PC-9 (cell line): Measurements from ENCODE around the gene MT2A. TPM values are rescaled to one million over a fixed set of nuclear protein-coding genes. Genes with fewer than 3 reads are reported as not detected.
A peak's percentile ranks its signal among the peaks of the same experiment; 100 is the strongest.

Experiments used
- BruUV-seq: library from RNA; stranded (reverse); fragments of 400-500 nt; replicated peaks from 2 replicates; lab custom pipeline; 2021; lab: Mats Ljungman, UMichigan
- CTCF ChIA-PET: fragments of 300-600 bp; sonication (Branson Sonifier 250); formaldehyde crosslinking; loops from one replicate; lab custom pipeline; 2022; ENCODE audit warnings: antibody characterized with exemption; lab: Charles Lee
- POLR2A ChIA-PET: fragments of 300-600 bp; sonication (Branson Sonifier 250); formaldehyde crosslinking; loops from one replicate; lab custom pipeline; 2022; ENCODE audit warnings: antibody characterized with exemption; ENCODE audit not compliant: unreplicated experiment; lab: Charles Lee
- DNase-seq, 2 experiments: peaks; one replicate each; pipeline versions ENCODE4 v3.0.0 to v3.0.0-alpha.2; 2015 to 2022; ENCODE audit warnings: mixed read lengths in 1 of 2
- H2AFZ ChIP-seq: fragments of 200-600 bp; sonication (generic); 2 replicates; pipeline ENCODE4 v1.8.1; 2017; ENCODE audit warnings: antibody characterized with exemption
- H3F3A ChIP-seq: fragments of 200-600 bp; sonication (generic); 2 replicates; pipeline ENCODE4 v1.8.1; 2017; ENCODE audit warnings: antibody characterized with exemption, mild to moderate bottlenecking, low read depth; ENCODE audit not compliant: insufficient read depth
- H3K27ac ChIP-seq: fragments of 200-600 bp; sonication (generic); 2 replicates; pipeline ENCODE4 v1.6.1; 2016; ENCODE audit warnings: mixed run types
- H3K27me3 ChIP-seq: fragments of 200-600 bp; sonication (generic); 2 replicates; pipeline ENCODE4 v1.6.1; 2016; ENCODE audit warnings: low read depth, mixed run types; ENCODE audit not compliant: insufficient read depth
- H3K36me3 ChIP-seq: fragments of 200-600 bp; sonication (generic); 2 replicates; pipeline ENCODE4 v1.6.1; 2016; ENCODE audit warnings: low read depth, mixed run types
- H3K4me1 ChIP-seq: fragments of 200-600 bp; sonication (generic); replicated peaks from 2 replicates; pipeline ENCODE4 v1.6.1; 2016; ENCODE audit warnings: mixed run types; ENCODE audit not compliant: insufficient read depth
- H3K4me2 ChIP-seq: fragments of 200-600 bp; sonication (generic); 2 replicates; pipeline ENCODE4 v1.6.1; 2017; ENCODE audit warnings: mixed run types
- H3K4me3 ChIP-seq: fragments of 200-600 bp; sonication (generic); 2 replicates; pipeline ENCODE4 v1.6.1; 2016; ENCODE audit warnings: mixed run types
- H3K79me2 ChIP-seq: fragments of 200-600 bp; sonication (generic); 2 replicates; pipeline ENCODE4 v1.6.1; 2017; ENCODE audit warnings: low read depth, mixed run types
- H3K9me2 ChIP-seq: fragments of 200-600 bp; sonication (generic); 2 replicates; pipeline ENCODE4 v1.8.1; 2017; ENCODE audit warnings: mild to moderate bottlenecking; ENCODE audit not compliant: insufficient read depth
- H3K9me3 ChIP-seq: fragments of 200-600 bp; sonication (generic); 2 replicates; pipeline ENCODE4 v1.8.1; 2016; ENCODE audit warnings: low read depth; ENCODE audit not compliant: insufficient read depth
- H4K20me1 ChIP-seq: fragments of 200-600 bp; sonication (generic); 2 replicates; pipeline ENCODE4 v1.8.1; 2017; ENCODE audit not compliant: insufficient read depth
- CTCF ChIP-seq: fragments of 200-600 bp; sonication (generic); conservative IDR thresholded peaks from 2 replicates; pipeline ENCODE4 v1.6.1; 2017; ENCODE audit warnings: mixed run types, antibody characterized with exemption, mild to moderate bottlenecking, moderate library complexity
- EZH2 ChIP-seq: fragments of 200-600 bp; sonication (generic); IDR thresholded peaks from 2 replicates; pipeline ENCODE4 v1.8.0; 2017; ENCODE audit warnings: antibody characterized with exemption, low read depth
- intact Hi-C: fragments of 100-400 bp; cut with micrococcal nuclease; formaldehyde crosslinking; loops from one replicate; pipeline ENCODE4 v1.10.0; 2022; ENCODE audit not compliant: unreplicated experiment
- total RNA-seq: library from RNA; stranded (reverse); gene quantifications from 2 replicates; pipeline ENCODE4 v1.2.3, GENCODE V29; 2021

Gene MT2A
- total RNA-seq, 1 experiment from 2014 or later, result 203 TPM

DNA sequence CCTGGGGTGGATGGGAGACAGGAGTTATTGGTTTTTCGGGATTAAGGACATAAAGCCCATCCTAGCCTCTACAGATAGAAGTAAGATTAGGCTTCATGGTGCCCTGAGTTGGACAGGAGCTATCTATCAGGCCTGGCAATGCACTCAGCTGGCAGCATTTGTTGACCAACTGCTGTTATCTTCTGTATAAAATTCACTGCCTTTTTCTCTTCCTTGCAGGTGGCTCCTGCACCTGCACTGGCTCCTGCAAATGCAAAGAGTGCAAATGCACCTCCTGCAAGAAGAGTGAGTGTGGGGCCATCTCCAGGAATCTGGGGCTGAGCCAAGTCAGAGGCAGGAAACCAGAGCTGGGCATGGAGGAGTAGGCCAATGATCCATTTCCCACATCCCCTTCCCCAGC, 30.7 kb downstream of the MT2A start:
- Histone ChIP-seq H3K36me3 (no peaks in the 10 kb centered on the region), H3K27me3 (no peaks in the 10 kb centered on the region), H3K79me2 (no peaks in the 10 kb centered on the region), H3K4me3 (no peak overlapping the region), H3K4me2 (peak overlapping the region; percentile 11; the same call in 1 of the 2 replicates), H3K9me2 (no peaks in the 10 kb centered on the region), H3K4me1 (peaks cover 47% of the 10 kb centered on the region), H4K20me1 (no peaks in the 10 kb centered on the region), H3K27ac (no peak overlapping the region), H3F3A (peaks cover 24% of the 10 kb centered on the region), H2AFZ (no peak overlapping the region), H3K9me3 (no peaks in the 10 kb centered on the region)
- BruUV-seq, result TSS peak; percentile 84
- POLR2A ChIA-PET, result no interaction called here
- CTCF ChIA-PET, result no interaction called here
- intact Hi-C loops, result no loop called here
- no peak for TF ChIP-seq EZH2
- no peak for TF ChIP-seq CTCF
- DNase-seq, result no peak

DNA sequence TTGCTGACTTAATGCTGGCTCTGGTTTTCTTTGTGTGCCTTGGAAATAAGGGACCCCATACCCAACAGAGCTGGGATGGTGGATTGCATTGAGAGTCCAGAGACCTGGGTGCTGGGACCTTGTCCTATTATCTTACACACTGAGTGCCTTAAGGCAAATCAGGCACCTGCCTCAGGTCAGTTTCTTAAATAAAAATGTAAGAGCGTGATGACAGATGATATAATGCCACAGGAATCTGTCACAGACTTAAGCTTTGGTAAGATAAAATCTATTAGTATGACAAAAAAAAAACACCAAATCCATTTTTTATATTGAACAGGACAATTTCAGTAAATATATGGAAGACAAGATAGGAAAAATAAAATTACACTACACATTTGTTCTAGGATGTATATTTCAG, 31.7 kb downstream of the MT2A start:
- H3K36me3 ChIP-seq, result no peaks in the 10 kb centered on the region
- ChIA-PET CTCF (interaction anchor here (0.6 kb wide), 1 partner anchor 32 kb away, joined by 3 read pairs; the partner anchor contains the start of gene MT2A), POLR2A (no interaction called here)
- peak in 1 of 2 experiments; percentile 80 for DNase-seq
- H3K79me2 ChIP-seq, result no peaks in the 10 kb centered on the region
- H3K9me3 ChIP-seq, result no peaks in the 10 kb centered on the region
- intact Hi-C loops, result loop anchor here (5.0 kb wide), 1 partner anchor 42 kb away; the partner anchor contains the start of gene MT1X
- H3K4me1 ChIP-seq, result peaks cover 48% of the 10 kb centered on the region
- peaks cover 24% of the 10 kb centered on the region for H3F3A ChIP-seq
- no TSS peak for BruUV-seq
- H3K27ac ChIP-seq, result no peak overlapping the region
- TF ChIP-seq EZH2 (no peak), CTCF (no peak)
- no peaks in the 10 kb centered on the region for H3K9me2 ChIP-seq
- H2AFZ ChIP-seq, result no peak overlapping the region
- H3K27me3 ChIP-seq, result no peaks in the 10 kb centered on the region
- no peaks in the 10 kb centered on the region for H4K20me1 ChIP-seq
- 0 out of 2 replicates have a peak overlapping the region, but pooled peaks have one; percentile 8 for H3K4me2 ChIP-seq
- H3K4me3 ChIP-seq, result no peak overlapping the region

- H3F3A ChIP-seq, result peaks cover 24% of the 10 kb centered on the region
- DNase-seq, result no peak
- H3K27me3 ChIP-seq, result no peaks in the 10 kb centered on the region
- CTCF ChIA-PET, result interaction anchor here (0.6 kb wide), 1 partner anchor 59 kb away, joined by 11 read pairs; no protein-coding TSS in a partner anchor
- intact Hi-C loops, result loop anchor here (5.0 kb wide), 1 partner anchor 41 kb away; the partner anchor contains the start of gene MT1X
- no peak overlapping the region for H3K4me2 ChIP-seq
- no peaks in the 10 kb centered on the region for H3K36me3 ChIP-seq
- H3K79me2 ChIP-seq, result no peaks in the 10 kb centered on the region
- POLR2A ChIA-PET, result no interaction called here
- no TSS peak for BruUV-seq
- peaks cover 48% of the 10 kb centered on the region for H3K4me1 ChIP-seq
- no peaks in the 10 kb centered on the region for H3K9me3 ChIP-seq
- no peaks in the 10 kb centered on the region for H4K20me1 ChIP-seq
- no peak overlapping the region for H3K4me3 ChIP-seq
- no peak overlapping the region for H3K27ac ChIP-seq
- no peak overlapping the region for H2AFZ ChIP-seq
- no peak for TF ChIP-seq EZH2
- TF ChIP-seq CTCF, result no peak
- no peaks in the 10 kb centered on the region for H3K9me2 ChIP-seq
These were observed 32.8 kb downstream of the MT2A start for GRCh38 chr16:56641166-56641565.
